Liver (tissue), 3 donors: Measurements from ENCODE around the gene MGST3.

Experiments
- CTCF ChIP-seq: fragments of 150-350 bp; IDR thresholded peaks from 2 replicates; pipeline ENCODE4 v1.5.1; 2017; ENCODE audit warnings: improper control_type of control experiment, low read depth, low read length; ENCODE audit not compliant: missing input control
- GABPA ChIP-seq, 2 donors: IDR thresholded peaks in 1 of 2; conservative IDR thresholded peaks in 1 of 2; 2 replicates each; pipeline ENCODE4 v1.6.1; 2016; ENCODE audit warnings: antibody characterized with exemption in 2 of 2, mild to moderate bottlenecking in 1 of 2, moderate library complexity in 1 of 2
- MAX ChIP-seq: IDR thresholded peaks from 2 replicates; pipeline ENCODE4 v1.6.1; 2016; ENCODE audit warnings: antibody characterized with exemption
- RAD21 ChIP-seq, 2 donors: IDR thresholded peaks; 2 replicates each; pipeline ENCODE4 v1.6.1; 2016; ENCODE audit warnings: antibody characterized with exemption in 2 of 2, mild to moderate bottlenecking in 2 of 2
- REST ChIP-seq: IDR thresholded peaks from 2 replicates; pipeline ENCODE4 v1.6.1; 2016; ENCODE audit warnings: antibody characterized with exemption, mild to moderate bottlenecking
- TAF1 ChIP-seq: conservative IDR thresholded peaks from 2 replicates; pipeline ENCODE4 v1.6.1; 2016; ENCODE audit warnings: antibody characterized with exemption, mild to moderate bottlenecking
- donor health status: healthy.
- donor health status: healthy.

- TF ChIP-seq RAD21 (IDR thresholded peaks at IDR 0.05) = no peak
- no peak for TF ChIP-seq GABPA (IDR thresholded peaks at IDR 0.05 in 1 of 2, conservative IDR thresholded peaks at IDR 0.05 in 1 of 2)
- TF ChIP-seq REST = no peak
- TF ChIP-seq CTCF = no peak
- no peak for TF ChIP-seq TAF1
- no peak for TF ChIP-seq MAX
Observed at GRCh38 chr1:165678509-165678908, 47.5 kb downstream of the MGST3 start.
